Parathyroid adenoma (tissue), 2 donors: ENCODE results near the gene CCDC102A.

Experiments
- H2AFZ ChIP-seq: fragments of 300-600 bp; sonication (generic); one replicate; pipeline ENCODE4 v1.7.0; 2017; ENCODE audit warnings: antibody characterized with exemption, mild to moderate bottlenecking
- H3K27ac ChIP-seq: fragments of 300-600 bp; sonication (generic); one replicate; pipeline ENCODE4 v1.7.0; 2017
- H3K27me3 ChIP-seq: fragments of 300-600 bp; sonication (generic); one replicate; pipeline ENCODE4 v1.7.0; 2017; ENCODE audit warnings: low read length; ENCODE audit not compliant: control insufficient read depth, insufficient read depth
- H3K36me3 ChIP-seq: fragments of 300-600 bp; sonication (generic); one replicate; pipeline ENCODE4 v1.7.0; 2017; ENCODE audit warnings: low read length; ENCODE audit not compliant: control insufficient read depth, insufficient read depth
- H3K4me1 ChIP-seq: fragments of 300-600 bp; sonication (generic); one replicate; pipeline ENCODE4 v1.7.0; 2017; ENCODE audit warnings: control low read depth
- H3K4me2 ChIP-seq: fragments of 300-600 bp; sonication (generic); one replicate; pipeline ENCODE4 v1.7.0; 2017; ENCODE audit warnings: low read length
- H3K4me3 ChIP-seq: fragments of 300-600 bp; sonication (generic); one replicate; pipeline ENCODE4 v1.7.0; 2017; ENCODE audit warnings: low read depth, low read length
- H3K79me2 ChIP-seq: fragments of 300-600 bp; sonication (generic); one replicate; pipeline ENCODE4 v1.7.0; 2017; ENCODE audit warnings: control low read depth
- H3K9ac ChIP-seq: fragments of 300-600 bp; sonication (generic); one replicate; pipeline ENCODE4 v1.7.0; 2017; ENCODE audit warnings: mild to moderate bottlenecking
- H3K9me3 ChIP-seq: fragments of 300-600 bp; sonication (generic); one replicate; pipeline ENCODE4 v1.7.0; 2017; ENCODE audit warnings: low read length; ENCODE audit not compliant: control insufficient read depth
- CTCF ChIP-seq: fragments of 300-600 bp; sonication (generic); IDR thresholded peaks from one replicate; pipeline ENCODE4 v1.7.0; 2017; ENCODE audit warnings: antibody characterized with exemption, mild to moderate bottlenecking
- donor health status: primary hyperparathyroidism.

Gene CCDC102A

GRCh38 chr16:57535680-57536305 lies 578 bp downstream of the CCDC102A start:
- peak overlapping the region; percentile 89 for H3K4me2 ChIP-seq
- H2AFZ ChIP-seq: peak overlapping the region; percentile 100
- peak; percentile 20 for TF ChIP-seq CTCF
- peak overlapping the region; percentile 92 for H3K4me3 ChIP-seq
- no peaks in the 10 kb centered on the region for H3K36me3 ChIP-seq
- H3K79me2 ChIP-seq: no peaks in the 10 kb centered on the region
- H3K9me3 ChIP-seq: no peaks in the 10 kb centered on the region
- H3K27ac ChIP-seq: peak overlapping the region; percentile 69
- H3K9ac ChIP-seq: peak overlapping the region; percentile 80
- H3K4me1 ChIP-seq: peaks cover 26% of the 10 kb centered on the region
- no peaks in the 10 kb centered on the region for H3K27me3 ChIP-seq

- Histone ChIP-seq H3K36me3 (no peaks in the 10 kb centered on the region), H3K27me3 (no peaks in the 10 kb centered on the region), H3K9me3 (no peaks in the 10 kb centered on the region), H3K4me1 (peaks cover 26% of the 10 kb centered on the region), H2AFZ (peak overlapping the region; percentile 86), H3K27ac (no peak overlapping the region), H3K4me2 (peak overlapping the region; percentile 89), H3K79me2 (no peaks in the 10 kb centered on the region), H3K9ac (no peak overlapping the region), H3K4me3 (peak overlapping the region; percentile 92)
- TF ChIP-seq CTCF: no peak
Measured at GRCh38 chr16:57534881-57535658, 1.3 kb downstream of the CCDC102A start.

GRCh38 chr16:57534337-57534880 lies 2.0 kb downstream of the CCDC102A start:
- H3K27ac ChIP-seq: no peak overlapping the region
- no peak for TF ChIP-seq CTCF
- H3K4me3 ChIP-seq: no peak overlapping the region
- H3K36me3 ChIP-seq: no peaks in the 10 kb centered on the region
- H3K79me2 ChIP-seq: no peaks in the 10 kb centered on the region
- no peaks in the 10 kb centered on the region for H3K9me3 ChIP-seq
- H3K4me2 ChIP-seq: no peak overlapping the region
- H3K4me1 ChIP-seq: peaks cover 26% of the 10 kb centered on the region
- H2AFZ ChIP-seq: no peak overlapping the region
- no peak overlapping the region for H3K9ac ChIP-seq
- no peaks in the 10 kb centered on the region for H3K27me3 ChIP-seq

GRCh38 chr16:57533431-57534336 lies 2.7 kb downstream of the CCDC102A start:
- Histone ChIP-seq H3K4me1 (peaks cover 26% of the 10 kb centered on the region), H3K9ac (no peak overlapping the region)

More at GRCh38 chr16:57533431-57534336, 2.7 kb downstream of the CCDC102A start:
- Histone ChIP-seq H3K4me2 (no peak overlapping the region), H3K4me3 (no peak overlapping the region), H3K36me3 (no peaks in the 10 kb centered on the region), H3K9me3 (no peaks in the 10 kb centered on the region), H2AFZ (no peak overlapping the region), H3K27ac (no peak overlapping the region), H3K79me2 (no peaks in the 10 kb centered on the region), H3K27me3 (no peaks in the 10 kb centered on the region)
- no peak for TF ChIP-seq CTCF
